Stimulated activated CD4-positive, alpha-beta T cell treated with anti-CD3 and anti-CD28 coated beads, Interleukin-1b, Interleukin-23, amount 100 ng/mL, for 24 hours (primary cell): ENCODE measurements around the gene NUMB.
"Not testable (repeated sequence)": the region's sequence is repeated elsewhere in the genome, so short reads cannot be mapped to it uniquely, and the experiment has no call there.

ENCODE experiments used
- DNase-seq, 4 experiments: peaks; one replicate each; pipeline ENCODE4 v3.0.0-alpha.2; 2020; ENCODE audit warnings: low read depth in 4 of 4, low spot score in 1 of 4

The NUMB gene

GRCh38 chr14:73423092-73423491 is 35.3 kb downstream of the NUMB start:
- not testable (repeated sequence) for DNase-seq

GRCh38 chr14:73422515-73422914 is 35.8 kb downstream of the NUMB start:
- DNase-seq: no peak

- DNase-seq: no peak
Measured at GRCh38 chr14:73418227-73418626, 40.1 kb downstream of the NUMB start.

- DNase-seq: not testable (repeated sequence)
Measured at GRCh38 chr14:73406248-73406647, 52.1 kb downstream of the NUMB start.

GRCh38 chr14:73403181-73403752 is 55.1 kb downstream of the NUMB start:
- no peak for DNase-seq

GRCh38 chr14:73402579-73402978 is 55.8 kb downstream of the NUMB start:
- no peak for DNase-seq

- no peak for DNase-seq
Measured at GRCh38 chr14:73397810-73398209, 60.5 kb downstream of the NUMB start.

GRCh38 chr14:73394317-73394716 is 64.0 kb downstream of the NUMB start:
- no peak for DNase-seq

- DNase-seq: no peak
Measured at GRCh38 chr14:73393375-73393774, 65.0 kb downstream of the NUMB start.

GRCh38 chr14:73392329-73393257 is 65.8 kb downstream of the NUMB start:
- DNase-seq: no peak

GRCh38 chr14:73387860-73388259 is 70.5 kb downstream of the NUMB start:
- not testable (repeated sequence) for DNase-seq

GRCh38 chr14:73386342-73386741 is 72.0 kb downstream of the NUMB start:
- DNase-seq: no peak

GRCh38 chr14:73385021-73385420 is 73.3 kb downstream of the NUMB start:
- not testable (repeated sequence) for DNase-seq

- DNase-seq: no peak
Measured at GRCh38 chr14:73383356-73383755, 75.0 kb downstream of the NUMB start.

GRCh38 chr14:73381380-73382013 is 76.8 kb downstream of the NUMB start:
- DNase-seq: no peak

GRCh38 chr14:73376585-73376984 is 81.8 kb downstream of the NUMB start:
- no peak for DNase-seq

- no peak for DNase-seq
Measured at GRCh38 chr14:73375861-73376260, 82.5 kb downstream of the NUMB start.

GRCh38 chr14:73374218-73374617 is 84.1 kb downstream of the NUMB start:
- DNase-seq: no peak

- no peak for DNase-seq
Measured at GRCh38 chr14:73372529-73372928, 85.8 kb downstream of the NUMB start.

- DNase-seq: no peak
Measured at GRCh38 chr14:73370561-73370960, 87.8 kb downstream of the NUMB start.

- no peak for DNase-seq
Measured at GRCh38 chr14:73369428-73369827, 88.9 kb downstream of the NUMB start.

- no peak for DNase-seq
Measured at GRCh38 chr14:73368616-73369015, 89.7 kb downstream of the NUMB start.
